Keratinocyte (primary cell): Measurements from ENCODE around the gene SEC14L5. TPM values are rescaled to one million over a fixed set of nuclear protein-coding genes. Genes with fewer than 3 reads are reported as not detected.

ENCODE experiments used
- DNase-seq: peaks from one replicate; pipeline ENCODE4 v3.0.0-alpha.2; 2011; ENCODE audit warnings: low read depth, missing footprints, low spot score
- FAIRE-seq: peaks from 2 replicates; lab custom pipeline; 2011; peaks lifted over from hg19 to GRCh38; lab: Jason Lieb, UNC
- H2AFZ ChIP-seq: 2 replicates; pipeline ENCODE4 v1.6.0; 2012; ENCODE audit warnings: low read length, control low read depth, inconsistent platforms; ENCODE audit not compliant: control insufficient read depth
- H3K27ac ChIP-seq: 2 replicates; pipeline ENCODE4 v1.5.1; 2011; ENCODE audit warnings: low read length; ENCODE audit not compliant: control insufficient read depth, insufficient read depth
- H3K27me3 ChIP-seq: 3 replicates; pipeline ENCODE4 v1.6.0; 2011; ENCODE audit warnings: low read length; ENCODE audit not compliant: control insufficient read depth, insufficient read depth; ENCODE audit errors: extremely low read depth
- H3K36me3 ChIP-seq, 2 experiments: 2 replicates in 1 of 2; 3 replicates in 1 of 2; pipeline ENCODE4 v1.5.1; 2011; ENCODE audit warnings: low read length in 2 of 2, mild to moderate bottlenecking in 1 of 2; ENCODE audit not compliant: control insufficient read depth in 2 of 2, insufficient read depth in 2 of 2; ENCODE audit errors: extremely low read depth in 1 of 2
- H3K4me1 ChIP-seq: 3 replicates; pipeline ENCODE4 v1.5.1; 2011; ENCODE audit warnings: low read length; ENCODE audit not compliant: control insufficient read depth, insufficient read depth; ENCODE audit errors: extremely low read depth
- H3K4me2 ChIP-seq: 3 replicates; pipeline ENCODE4 v1.6.0; 2011; ENCODE audit warnings: low read depth, low read length; ENCODE audit not compliant: control insufficient read depth, insufficient read depth; ENCODE audit errors: extremely low read depth
- H3K4me3 ChIP-seq, 3 experiments: fragments of 200-600 bp in 1 of 3; sonication (generic) in 1 of 3; 2 replicates in 2 of 3; 3 replicates in 1 of 3; pipeline ENCODE4 v1.5.1; 2011 to 2016; ENCODE audit warnings: low read length in 3 of 3, mild to moderate bottlenecking in 3 of 3, control low read depth in 2 of 3, inconsistent platforms in 1 of 3, low read depth in 1 of 3, mixed read lengths in 1 of 3, mixed run types in 1 of 3, moderate library complexity in 1 of 3; ENCODE audit not compliant: control insufficient read depth in 2 of 3, insufficient read depth in 2 of 3; ENCODE audit errors: extremely low read depth in 1 of 3
- H3K79me2 ChIP-seq: 2 replicates; pipeline ENCODE4 v1.6.0; 2012; ENCODE audit warnings: low read length; ENCODE audit not compliant: control insufficient read depth, insufficient read depth
- H3K9ac ChIP-seq: 3 replicates; pipeline ENCODE4 v1.6.0; 2011; ENCODE audit warnings: low read length; ENCODE audit not compliant: control insufficient read depth, insufficient read depth; ENCODE audit errors: extremely low read depth
- H3K9me1 ChIP-seq: 3 replicates; pipeline ENCODE4 v1.6.0; 2011; ENCODE audit warnings: low read length; ENCODE audit not compliant: control insufficient read depth, insufficient read depth; ENCODE audit errors: extremely low read depth
- H3K9me3 ChIP-seq: 2 replicates; pipeline ENCODE4 v1.5.1; 2012; ENCODE audit warnings: low read depth, low read length; ENCODE audit not compliant: control insufficient read depth
- H4K20me1 ChIP-seq: 3 replicates; pipeline ENCODE4 v1.6.0; 2011; ENCODE audit warnings: low read length; ENCODE audit not compliant: control insufficient read depth, insufficient read depth; ENCODE audit errors: extremely low read depth
- EZH2 ChIP-seq: IDR thresholded peaks from one replicate; pipeline ENCODE4 v1.6.1; 2012; ENCODE audit warnings: inconsistent platforms, mild to moderate bottlenecking, low read length, moderate library complexity
- dilution Hi-C: fragments of 300-500 bp; cut with MboI; formaldehyde crosslinking; loops from one replicate; pipeline ENCODE4 v1.7.0; 2020; ENCODE audit warnings: low sequenced_read_pairs; ENCODE audit not compliant: extremely low pct_ligation_motif_present
- polyA plus RNA-seq, 5 experiments: library from polyadenylated mRNA; depleted of rRNA in 3 of 5; stranded (reverse) in 3 of 5; stranded (forward) in 1 of 5; unstranded in 1 of 5; fragments of >200 nt; gene quantifications; 1 replicate in 1 of 5; 2 replicates in 3 of 5; 3 replicates in 1 of 5; pipeline versions ENCODE4 v1.2.1 to v1.2.3, GENCODE V29; 2011 to 2012; ENCODE audit warnings: missing spikeins in 2 of 5, low read depth in 1 of 5, low replicate concordance in 1 of 5
- TF ChIP-seq, protein P1 (sequence below), 3 experiments: IDR thresholded peaks in 1 of 3; conservative IDR thresholded peaks in 1 of 3; optimal IDR thresholded peaks in 1 of 3; 2 replicates in 2 of 3; 3 replicates in 1 of 3; pipeline versions ENCODE3 to v1.5.1; 2011; ENCODE audit warnings: low read length in 3 of 3, mild to moderate bottlenecking in 3 of 3, moderate library complexity in 2 of 3, control low read depth in 1 of 3, inconsistent platforms in 1 of 3; ENCODE audit not compliant: insufficient read depth in 2 of 3; ENCODE audit errors: extremely low read depth in 1 of 3

SEC14L5 gene
- polyA plus RNA-seq, 1 donor (not counting 4 experiments of a cell fraction or from before 2014, with no cell fraction given): 0.08 TPM

DNA sequence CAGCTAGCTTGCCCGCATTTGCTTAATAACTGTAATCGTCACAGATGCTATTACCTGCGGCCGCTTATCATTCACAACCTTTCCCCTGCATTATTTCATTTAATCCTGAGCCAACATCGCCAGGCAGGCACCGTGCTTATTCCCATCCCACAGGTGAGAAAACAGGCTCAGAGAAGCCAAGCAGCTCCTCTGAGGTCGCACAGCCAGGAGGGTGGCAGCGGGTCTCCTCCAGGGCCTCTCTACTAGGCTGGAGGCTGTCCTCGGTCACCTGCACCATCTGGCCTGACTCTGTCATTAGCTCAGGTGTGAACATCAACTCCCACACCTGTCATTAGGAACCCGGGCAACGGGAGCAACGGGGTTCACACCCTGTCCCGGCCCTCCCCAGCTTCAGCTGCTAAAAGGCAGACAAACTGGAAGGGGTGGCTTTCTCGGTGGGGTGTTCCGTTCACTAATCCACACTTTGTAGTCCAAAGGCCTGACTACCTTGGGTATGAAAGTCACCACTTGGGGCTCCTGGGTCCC lies 24.2 kb upstream of the SEC14L5 start:
- FAIRE-seq: no peak
- peaks cover 4 to 5% of the 10 kb centered on the region in 2 experiments for H3K36me3 ChIP-seq
- no peak overlapping the region for H3K4me3 ChIP-seq

GRCh38 chr16:4934591-4934990 lies 23.5 kb upstream of the SEC14L5 start:
- FAIRE-seq: no peak
- H3K4me2 ChIP-seq: no peak overlapping the region

More for the DNA sequence above, 24.2 kb upstream of the SEC14L5 start:
- Histone ChIP-seq H2AFZ (no peak overlapping the region), H3K27me3 (no peaks in the 10 kb centered on the region), H3K27ac (no peak overlapping the region), H3K9me1 (no peaks in the 10 kb centered on the region), H3K4me1 (peaks cover 32% of the 10 kb centered on the region), H3K9me3 (no peaks in the 10 kb centered on the region), H3K79me2 (peaks cover 20% of the 10 kb centered on the region), H3K9ac (no peak overlapping the region), H3K4me2 (no peak overlapping the region), H4K20me1 (no peaks in the 10 kb centered on the region)
- no peak for TF ChIP-seq EZH2
- TF ChIP-seq, protein P1, sequence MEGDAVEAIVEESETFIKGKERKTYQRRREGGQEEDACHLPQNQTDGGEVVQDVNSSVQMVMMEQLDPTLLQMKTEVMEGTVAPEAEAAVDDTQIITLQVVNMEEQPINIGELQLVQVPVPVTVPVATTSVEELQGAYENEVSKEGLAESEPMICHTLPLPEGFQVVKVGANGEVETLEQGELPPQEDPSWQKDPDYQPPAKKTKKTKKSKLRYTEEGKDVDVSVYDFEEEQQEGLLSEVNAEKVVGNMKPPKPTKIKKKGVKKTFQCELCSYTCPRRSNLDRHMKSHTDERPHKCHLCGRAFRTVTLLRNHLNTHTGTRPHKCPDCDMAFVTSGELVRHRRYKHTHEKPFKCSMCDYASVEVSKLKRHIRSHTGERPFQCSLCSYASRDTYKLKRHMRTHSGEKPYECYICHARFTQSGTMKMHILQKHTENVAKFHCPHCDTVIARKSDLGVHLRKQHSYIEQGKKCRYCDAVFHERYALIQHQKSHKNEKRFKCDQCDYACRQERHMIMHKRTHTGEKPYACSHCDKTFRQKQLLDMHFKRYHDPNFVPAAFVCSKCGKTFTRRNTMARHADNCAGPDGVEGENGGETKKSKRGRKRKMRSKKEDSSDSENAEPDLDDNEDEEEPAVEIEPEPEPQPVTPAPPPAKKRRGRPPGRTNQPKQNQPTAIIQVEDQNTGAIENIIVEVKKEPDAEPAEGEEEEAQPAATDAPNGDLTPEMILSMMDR (optimal IDR thresholded peaks at IDR 0.05 in 1 of 3, IDR thresholded peaks at IDR 0.05 in 1 of 3, conservative IDR thresholded peaks at IDR 0.05 in 1 of 3; ENCODE audit: extremely low read depth in 1 of 3, insufficient read depth in 2 of 3, low read length in 3 of 3): no peak
- no peak for DNase-seq
- dilution Hi-C loops: no loop called here

More at GRCh38 chr16:4934591-4934990, 23.5 kb upstream of the SEC14L5 start:
- DNase-seq: no peak
- H3K4me3 ChIP-seq: no peak overlapping the region
- dilution Hi-C loops: no loop called here
- H3K36me3 ChIP-seq: peaks cover 2 to 5% of the 10 kb centered on the region in 2 experiments
- H3K27ac ChIP-seq: no peak overlapping the region
- TF ChIP-seq, protein P1 (optimal IDR thresholded peaks at IDR 0.05 in 1 of 3, IDR thresholded peaks at IDR 0.05 in 1 of 3, conservative IDR thresholded peaks at IDR 0.05 in 1 of 3; ENCODE audit: extremely low read depth in 1 of 3, insufficient read depth in 2 of 3, low read length in 3 of 3): no peak
- no peak for TF ChIP-seq EZH2
- H4K20me1 ChIP-seq: no peaks in the 10 kb centered on the region
- no peak overlapping the region for H3K9ac ChIP-seq
- peaks cover 16% of the 10 kb centered on the region for H3K79me2 ChIP-seq
- H3K4me1 ChIP-seq: peaks cover 32% of the 10 kb centered on the region
- H3K27me3 ChIP-seq: no peaks in the 10 kb centered on the region
- no peaks in the 10 kb centered on the region for H3K9me1 ChIP-seq
- H2AFZ ChIP-seq: no peak overlapping the region
- H3K9me3 ChIP-seq: no peaks in the 10 kb centered on the region
